Activated naive CD4-positive, alpha-beta T cell treated with anti-CD3 and anti-CD28 coated beads, Interleukin-2, amount 50 U/mL, for 16 hours (primary cell): ENCODE data around the gene LRP1.

ENCODE experiments used
- DNase-seq: peaks from one replicate; pipeline ENCODE4 v3.0.0-alpha.2; 2020

Gene LRP1

GRCh38 chr12:57229046-57229633 lies 100.9 kb downstream of the LRP1 start:
- no peak for DNase-seq

- DNase-seq, result peak; percentile 94
Measured at GRCh38 chr12:57229634-57230380, 101.5 kb downstream of the LRP1 start, which contains the start of gene SHMT2. Gene SHMT2 (plus strand): TSS chr12:57229711. CDS start chr12:57229779, 68 bp downstream.

GRCh38 chr12:57230381-57231155 lies 102.3 kb downstream of the LRP1 start:
- DNase-seq, result no peak

- DNase-seq, result no peak
Measured at GRCh38 chr12:57231276-57232021, 103.2 kb downstream of the LRP1 start.

GRCh38 chr12:57232156-57232756 lies 104.0 kb downstream of the LRP1 start:
- DNase-seq, result no peak

- no peak for DNase-seq
Measured at GRCh38 chr12:57233357-57234232, 105.3 kb downstream of the LRP1 start.

- DNase-seq, result no peak
Measured at GRCh38 chr12:57234233-57234570, 105.9 kb downstream of the LRP1 start.

GRCh38 chr12:57234571-57235016 lies 106.3 kb downstream of the LRP1 start:
- DNase-seq, result no peak

- DNase-seq, result no peak
Measured at GRCh38 chr12:57235017-57235727, 106.9 kb downstream of the LRP1 start.

- no peak for DNase-seq
Measured at GRCh38 chr12:57235728-57236131, 107.4 kb downstream of the LRP1 start.

GRCh38 chr12:57236201-57236924 lies 108.1 kb downstream of the LRP1 start:
- DNase-seq, result no peak

GRCh38 chr12:57236925-57237595 lies 108.8 kb downstream of the LRP1 start:
- no peak for DNase-seq

- no peak for DNase-seq
Measured at GRCh38 chr12:57237596-57237931, 109.3 kb downstream of the LRP1 start.

GRCh38 chr12:57237932-57238853 lies 109.9 kb downstream of the LRP1 start:
- no peak for DNase-seq

GRCh38 chr12:57238854-57239554 lies 110.7 kb downstream of the LRP1 start:
- DNase-seq, result peak; percentile 87

GRCh38 chr12:57239587-57240065 lies 111.3 kb downstream of the LRP1 start:
- DNase-seq, result no peak

- peak; percentile 84 for DNase-seq
Measured at GRCh38 chr12:57240066-57240921, 112.0 kb downstream of the LRP1 start.
